ENCODE measurements around the gene LRRN3.

GRCh38 chr7:111138586-111138985 lies 47.7 kb downstream of the LRRN3 start:
- TF ChIP-seq CTCF (IDR thresholded peaks at IDR 0.05; ENCODE audit: low read length) (no peak), EZH2phosphoT487 (IDR thresholded peaks at IDR 0.05; ENCODE audit: low read length) (no peak), EZH2 (optimal IDR thresholded peaks at IDR 0.05; ENCODE audit: low read depth, low read length) (no peak)
